Endothelial cell of umbilical vein (primary cell): ENCODE results near the gene TRAPPC12. TPM values are rescaled to one million over a fixed set of nuclear protein-coding genes. Genes with fewer than 3 reads are reported as not detected.

Experiments
- BruUV-seq: library from RNA; stranded (reverse); fragments of 400-500 nt; replicated peaks from 2 replicates; lab custom pipeline; 2021; lab: Mats Ljungman, UMichigan
- CTCF ChIA-PET: fragments of 300-600, 350-600 bp; sonication (Branson Sonifier 250); formaldehyde crosslinking; loops from one replicate; lab custom pipeline; 2021; ENCODE audit warnings: antibody characterized with exemption, inconsistent platforms; lab: Charles Lee
- POLR2A ChIA-PET: fragments of 300-600, 350-600 bp; sonication (Branson Sonifier 250); formaldehyde crosslinking; loops from one replicate; lab custom pipeline; 2021; ENCODE audit warnings: antibody characterized with exemption, inconsistent platforms; lab: Charles Lee
- DNase-seq: peaks from one replicate; pipeline ENCODE4 v3.0.0-alpha.2; 2011; ENCODE audit warnings: low read depth, low spot score
- FAIRE-seq: peaks from 2 replicates; lab custom pipeline; 2011; peaks lifted over from hg19 to GRCh38; lab: Jason Lieb, UNC
- H2AFZ ChIP-seq: 2 replicates; pipeline ENCODE4 v1.6.0; 2012; ENCODE audit warnings: low read depth, low read length, control low read depth, inconsistent platforms
- H3K27ac ChIP-seq: 2 replicates; pipeline ENCODE4 v1.5.1; 2011; ENCODE audit warnings: low read depth, mild to moderate bottlenecking, control low read depth, low read length, moderate library complexity; ENCODE audit not compliant: insufficient read depth
- H3K27me3 ChIP-seq, 2 experiments: 2 replicates each; pipeline versions ENCODE4 v1.6.0 to v1.6.1; 2011; ENCODE audit warnings: low read length in 2 of 2, mixed read lengths in 1 of 2; ENCODE audit not compliant: control insufficient read depth in 2 of 2, insufficient read depth in 2 of 2
- H3K36me3 ChIP-seq, 2 experiments: 2 replicates in 1 of 2; 3 replicates in 1 of 2; pipeline ENCODE4 v1.5.1; 2011; ENCODE audit warnings: low read length in 2 of 2, mild to moderate bottlenecking in 1 of 2, moderate library complexity in 1 of 2; ENCODE audit not compliant: control insufficient read depth in 2 of 2, insufficient read depth in 2 of 2; ENCODE audit errors: extremely low read depth in 1 of 2
- H3K4me1 ChIP-seq: 3 replicates; pipeline ENCODE4 v1.5.1; 2011; ENCODE audit warnings: mild to moderate bottlenecking, low read length; ENCODE audit not compliant: control insufficient read depth, insufficient read depth; ENCODE audit errors: extremely low read depth
- H3K4me2 ChIP-seq: 2 replicates; pipeline ENCODE4 v1.6.1; 2011; ENCODE audit warnings: low read length, control low read depth, mixed read lengths; ENCODE audit not compliant: insufficient read depth
- H3K4me3 ChIP-seq, 3 experiments: fragments of 200-600 bp in 1 of 3; sonication (generic), shearing (Covaris generic) in 1 of 3; replicated peaks in 1 of 3; 2 replicates each; pipeline ENCODE4 v1.5.1; 2011 to 2016; ENCODE audit warnings: control low read depth in 3 of 3, low read length in 3 of 3, mild to moderate bottlenecking in 2 of 3, inconsistent platforms in 1 of 3, low read depth in 1 of 3, moderate library complexity in 1 of 3; ENCODE audit not compliant: insufficient read depth in 1 of 3
- H3K79me2 ChIP-seq: 2 replicates; pipeline ENCODE4 v1.6.0; 2012; ENCODE audit warnings: low read length, inconsistent platforms; ENCODE audit not compliant: control insufficient read depth, insufficient read depth
- H3K9ac ChIP-seq: replicated peaks from 2 replicates; pipeline ENCODE3; 2011; ENCODE audit warnings: low read length, control low read depth; ENCODE audit not compliant: insufficient read depth; ENCODE audit errors: extremely low read depth
- H3K9me1 ChIP-seq: replicated peaks from 3 replicates; pipeline ENCODE4 v1.6.0; 2011; ENCODE audit warnings: mild to moderate bottlenecking, low read length; ENCODE audit not compliant: control insufficient read depth, insufficient read depth; ENCODE audit errors: extremely low read depth
- H3K9me3 ChIP-seq: replicated peaks from 2 replicates; pipeline ENCODE4 v1.5.1; 2012; ENCODE audit warnings: low read length, inconsistent platforms; ENCODE audit not compliant: control insufficient read depth, insufficient read depth
- H4K20me1 ChIP-seq: replicated peaks from 2 replicates; pipeline ENCODE3; 2011; ENCODE audit warnings: mild to moderate bottlenecking, low read length; ENCODE audit not compliant: control insufficient read depth, insufficient read depth; ENCODE audit errors: extremely low read depth
- CTCF ChIP-seq, 2 donors: IDR thresholded peaks; 1 replicate in 1 of 2; 2 replicates in 1 of 2; pipeline ENCODE4 v1.5.1; 2011; ENCODE audit warnings: low read length in 2 of 2, mild to moderate bottlenecking in 2 of 2, moderate library complexity in 2 of 2, control low read depth in 1 of 2, inconsistent platforms in 1 of 2, low read depth in 1 of 2; ENCODE audit not compliant: insufficient read depth in 1 of 2; ENCODE audit errors: extremely low read depth in 1 of 2
- EZH2 ChIP-seq: IDR thresholded peaks from 2 replicates; pipeline ENCODE4 v1.6.1; 2012; ENCODE audit warnings: borderline replicate concordance, low read depth, mild to moderate bottlenecking, moderate library complexity, low read length, inconsistent platforms; ENCODE audit not compliant: severe bottlenecking
- FOS ChIP-seq: IDR thresholded peaks from 2 replicates; pipeline ENCODE4 v1.6.1; 2011; ENCODE audit warnings: mild to moderate bottlenecking, low read length, moderate library complexity, borderline replicate concordance; ENCODE audit not compliant: insufficient read depth
- GATA2 ChIP-seq: IDR thresholded peaks from 2 replicates; pipeline ENCODE4 v1.7.0; 2011; ENCODE audit warnings: low read depth, mild to moderate bottlenecking, moderate library complexity, mixed read lengths, low read length; ENCODE audit not compliant: insufficient read length, insufficient read depth
- JUN ChIP-seq: IDR thresholded peaks from 2 replicates; pipeline ENCODE4 v1.6.1; 2011; ENCODE audit warnings: borderline replicate concordance, low read depth; ENCODE audit not compliant: insufficient read length, insufficient read depth
- MAX ChIP-seq: IDR thresholded peaks from 2 replicates; pipeline ENCODE4 v1.6.1; 2011; ENCODE audit not compliant: insufficient read depth, insufficient read length
- MYC ChIP-seq: IDR thresholded peaks from one replicate; pipeline ENCODE4 v1.6.1; 2011; ENCODE audit warnings: mild to moderate bottlenecking, low read depth, low read length
- POLR2A ChIP-seq: IDR thresholded peaks from 2 replicates; pipeline ENCODE4 v1.6.1; 2012; ENCODE audit warnings: low read depth, mild to moderate bottlenecking, control low read depth, low read length
- POLR2AphosphoS5 ChIP-seq: IDR thresholded peaks from 2 replicates; pipeline ENCODE4 v1.6.1; 2012; ENCODE audit warnings: low read depth, mild to moderate bottlenecking, control low read depth, low read length, moderate library complexity; ENCODE audit not compliant: insufficient read depth
- dilution Hi-C: fragments of 300-500 bp; cut with MboI; formaldehyde crosslinking; loops from one replicate; pipeline ENCODE4 v1.15.0; 2019; ENCODE audit warnings: low sequenced_read_pairs; ENCODE audit not compliant: extremely low pct_ligation_motif_present
- intact Hi-C: fragments of 100-400 bp; cut with micrococcal nuclease; formaldehyde crosslinking; loops from one replicate; pipeline ENCODE4 v1.10.0; 2022
- polyA plus RNA-seq, 4 experiments: library from polyadenylated mRNA; depleted of rRNA in 3 of 4; stranded (reverse) in 3 of 4; unstranded in 1 of 4; fragments of >200 nt; gene quantifications; 2 replicates each; pipeline versions ENCODE4 v1.2.1 to v1.2.3, GENCODE V29; 2011 to 2012; ENCODE audit warnings: missing spikeins in 1 of 4
- total RNA-seq: library from RNA; stranded (reverse); gene quantifications from 2 replicates; pipeline ENCODE4 v1.2.3, GENCODE V29; 2021

Gene TRAPPC12
- total and polyA plus RNA-seq, 2 donors (not counting 3 experiments of a cell fraction or from before 2014, with no cell fraction given), result 47.5 to 81.5 TPM

GRCh38 chr2:3465844-3466481, 86.5 kb downstream of the TRAPPC12 start:
- H3K9me3 ChIP-seq, result no peaks in the 10 kb centered on the region
- peaks cover 0 to 25% of the 10 kb centered on the region in 2 experiments for H3K36me3 ChIP-seq
- H4K20me1 ChIP-seq, result no peaks in the 10 kb centered on the region
- FAIRE-seq (peak; percentile 26), DNase-seq (no peak)
- H3K4me2 ChIP-seq, result no peak overlapping the region
- dilution Hi-C loops (no loop called here), intact Hi-C loops (no loop called here)
- no peak overlapping the region for H2AFZ ChIP-seq
- no peaks in the 10 kb centered on the region for H3K4me1 ChIP-seq
- TF ChIP-seq FOS, result no peak
- TF ChIP-seq GATA2, result no peak
- TF ChIP-seq MAX, result no peak
- TF ChIP-seq POLR2AphosphoS5, result no peak
- TF ChIP-seq JUN, result no peak
- no peak for TF ChIP-seq POLR2A
- no peak for TF ChIP-seq CTCF (IDR thresholded peaks at IDR 0.05; ENCODE audit: extremely low read depth in 1 of 2, insufficient read depth in 1 of 2, low read depth in 1 of 2, low read length in 2 of 2)
- no peak for TF ChIP-seq MYC
- no peak for TF ChIP-seq EZH2
- CTCF ChIA-PET, result interaction anchor here (1.2 to 1.6 kb wide), 3 partner anchors 13 to 43 kb away, joined by 3 read pairs; no protein-coding TSS in a partner anchor
- no TSS peak for BruUV-seq
- H3K9me1 ChIP-seq, result no peaks in the 10 kb centered on the region
- no peak overlapping the region for H3K9ac ChIP-seq
- no peaks in the 10 kb centered on the region for H3K27me3 ChIP-seq
- POLR2A ChIA-PET, result no interaction called here
- H3K4me3 ChIP-seq, result no peak overlapping the region
- H3K79me2 ChIP-seq, result no peaks in the 10 kb centered on the region
- H3K27ac ChIP-seq, result no peak overlapping the region
